Peyer's patch (tissue), 4 donors: ENCODE data around the gene KMT5C.

Experiments used
- CTCF ChIP-seq, 6 experiments: fragments of 450-650 bp in 4 of 6; fragments of 200-600 bp in 2 of 6; sonication (generic) in 1 of 6; IDR thresholded peaks; one replicate each; pipeline ENCODE4 v1.5.1; 2017 to 2019; ENCODE audit warnings: antibody characterized with exemption in 6 of 6, mild to moderate bottlenecking in 3 of 6, moderate library complexity in 1 of 6
- POLR2A ChIP-seq, 2 donors: fragments of 450-650 bp; IDR thresholded peaks; one replicate each; pipeline ENCODE4 v1.5.1; 2017; ENCODE audit warnings: antibody characterized with exemption in 2 of 2, mild to moderate bottlenecking in 2 of 2, moderate library complexity in 2 of 2

GRCh38 chr19:55345101-55345817 is 5.6 kb downstream of the KMT5C start:
- TF ChIP-seq CTCF (IDR thresholded peaks at IDR 0.05) (no peak), POLR2A (IDR thresholded peaks at IDR 0.05) (no peak)
